ENCODE data around the gene APOA5.

DNA sequence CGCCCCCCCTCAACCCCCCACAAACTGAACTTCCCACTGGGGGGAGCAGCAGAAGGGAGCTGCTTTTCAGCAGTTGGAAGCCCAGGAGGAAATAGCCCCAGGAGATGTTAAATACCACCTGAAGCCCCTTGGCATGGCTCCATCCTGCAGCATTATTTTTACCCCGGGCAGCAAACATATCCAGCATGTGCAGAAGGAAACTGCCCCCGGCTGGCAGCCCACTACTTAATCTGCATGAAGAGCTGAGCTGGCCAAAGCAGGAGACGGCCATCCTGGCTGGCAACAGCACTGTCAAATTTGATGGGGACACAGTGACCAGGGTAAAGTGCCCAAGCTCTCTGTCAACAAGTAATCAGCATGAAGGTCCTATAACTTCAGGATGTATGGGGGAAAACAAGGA is 50.9 kb downstream of the APOA5 start:
- TF ChIP-seq, protein P1, sequence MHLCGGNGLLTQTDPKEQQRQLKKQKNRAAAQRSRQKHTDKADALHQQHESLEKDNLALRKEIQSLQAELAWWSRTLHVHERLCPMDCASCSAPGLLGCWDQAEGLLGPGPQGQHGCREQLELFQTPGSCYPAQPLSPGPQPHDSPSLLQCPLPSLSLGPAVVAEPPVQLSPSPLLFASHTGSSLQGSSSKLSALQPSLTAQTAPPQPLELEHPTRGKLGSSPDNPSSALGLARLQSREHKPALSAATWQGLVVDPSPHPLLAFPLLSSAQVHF (CRISPR knock-in tag; IDR thresholded peaks at IDR 0.05), result no peak
- no peak for TF ChIP-seq TAF1 (CRISPR knock-in tag; IDR thresholded peaks at IDR 0.05)
- TF ChIP-seq, protein P2, sequence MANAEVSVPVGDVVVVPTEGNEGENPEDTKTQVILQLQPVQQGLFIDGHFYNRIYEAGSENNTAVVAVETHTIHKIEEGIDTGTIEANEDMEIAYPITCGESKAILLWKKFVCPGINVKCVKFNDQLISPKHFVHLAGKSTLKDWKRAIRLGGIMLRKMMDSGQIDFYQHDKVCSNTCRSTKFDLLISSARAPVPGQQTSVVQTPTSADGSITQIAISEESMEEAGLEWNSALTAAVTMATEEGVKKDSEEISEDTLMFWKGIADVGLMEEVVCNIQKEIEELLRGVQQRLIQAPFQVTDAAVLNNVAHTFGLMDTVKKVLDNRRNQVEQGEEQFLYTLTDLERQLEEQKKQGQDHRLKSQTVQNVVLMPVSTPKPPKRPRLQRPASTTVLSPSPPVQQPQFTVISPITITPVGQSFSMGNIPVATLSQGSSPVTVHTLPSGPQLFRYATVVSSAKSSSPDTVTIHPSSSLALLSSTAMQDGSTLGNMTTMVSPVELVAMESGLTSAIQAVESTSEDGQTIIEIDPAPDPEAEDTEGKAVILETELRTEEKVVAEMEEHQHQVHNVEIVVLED (CRISPR knock-in tag; IDR thresholded peaks at IDR 0.05; ENCODE audit: borderline replicate concordance), result no peak
- TF ChIP-seq, protein P3, sequence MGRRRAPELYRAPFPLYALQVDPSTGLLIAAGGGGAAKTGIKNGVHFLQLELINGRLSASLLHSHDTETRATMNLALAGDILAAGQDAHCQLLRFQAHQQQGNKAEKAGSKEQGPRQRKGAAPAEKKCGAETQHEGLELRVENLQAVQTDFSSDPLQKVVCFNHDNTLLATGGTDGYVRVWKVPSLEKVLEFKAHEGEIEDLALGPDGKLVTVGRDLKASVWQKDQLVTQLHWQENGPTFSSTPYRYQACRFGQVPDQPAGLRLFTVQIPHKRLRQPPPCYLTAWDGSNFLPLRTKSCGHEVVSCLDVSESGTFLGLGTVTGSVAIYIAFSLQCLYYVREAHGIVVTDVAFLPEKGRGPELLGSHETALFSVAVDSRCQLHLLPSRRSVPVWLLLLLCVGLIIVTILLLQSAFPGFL (CRISPR knock-in tag; IDR thresholded peaks at IDR 0.05), result no peak
- no peak for TF ChIP-seq ZNF292 (CRISPR knock-in tag; IDR thresholded peaks at IDR 0.05; ENCODE audit: borderline replicate concordance, low read depth)
- TF ChIP-seq, protein P4, sequence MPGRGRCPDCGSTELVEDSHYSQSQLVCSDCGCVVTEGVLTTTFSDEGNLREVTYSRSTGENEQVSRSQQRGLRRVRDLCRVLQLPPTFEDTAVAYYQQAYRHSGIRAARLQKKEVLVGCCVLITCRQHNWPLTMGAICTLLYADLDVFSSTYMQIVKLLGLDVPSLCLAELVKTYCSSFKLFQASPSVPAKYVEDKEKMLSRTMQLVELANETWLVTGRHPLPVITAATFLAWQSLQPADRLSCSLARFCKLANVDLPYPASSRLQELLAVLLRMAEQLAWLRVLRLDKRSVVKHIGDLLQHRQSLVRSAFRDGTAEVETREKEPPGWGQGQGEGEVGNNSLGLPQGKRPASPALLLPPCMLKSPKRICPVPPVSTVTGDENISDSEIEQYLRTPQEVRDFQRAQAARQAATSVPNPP (CRISPR knock-in tag; IDR thresholded peaks at IDR 0.05), result no peak
- TF ChIP-seq SMAD3 (CRISPR knock-in tag; IDR thresholded peaks at IDR 0.05), result no peak
- TF ChIP-seq, protein P5, sequence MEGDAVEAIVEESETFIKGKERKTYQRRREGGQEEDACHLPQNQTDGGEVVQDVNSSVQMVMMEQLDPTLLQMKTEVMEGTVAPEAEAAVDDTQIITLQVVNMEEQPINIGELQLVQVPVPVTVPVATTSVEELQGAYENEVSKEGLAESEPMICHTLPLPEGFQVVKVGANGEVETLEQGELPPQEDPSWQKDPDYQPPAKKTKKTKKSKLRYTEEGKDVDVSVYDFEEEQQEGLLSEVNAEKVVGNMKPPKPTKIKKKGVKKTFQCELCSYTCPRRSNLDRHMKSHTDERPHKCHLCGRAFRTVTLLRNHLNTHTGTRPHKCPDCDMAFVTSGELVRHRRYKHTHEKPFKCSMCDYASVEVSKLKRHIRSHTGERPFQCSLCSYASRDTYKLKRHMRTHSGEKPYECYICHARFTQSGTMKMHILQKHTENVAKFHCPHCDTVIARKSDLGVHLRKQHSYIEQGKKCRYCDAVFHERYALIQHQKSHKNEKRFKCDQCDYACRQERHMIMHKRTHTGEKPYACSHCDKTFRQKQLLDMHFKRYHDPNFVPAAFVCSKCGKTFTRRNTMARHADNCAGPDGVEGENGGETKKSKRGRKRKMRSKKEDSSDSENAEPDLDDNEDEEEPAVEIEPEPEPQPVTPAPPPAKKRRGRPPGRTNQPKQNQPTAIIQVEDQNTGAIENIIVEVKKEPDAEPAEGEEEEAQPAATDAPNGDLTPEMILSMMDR (CRISPR knock-in tag; IDR thresholded peaks at IDR 0.05), result no peak
- TF ChIP-seq SOX5 (CRISPR knock-in tag; IDR thresholded peaks at IDR 0.05; ENCODE audit: borderline replicate concordance), result no peak
- TF ChIP-seq, protein P6, sequence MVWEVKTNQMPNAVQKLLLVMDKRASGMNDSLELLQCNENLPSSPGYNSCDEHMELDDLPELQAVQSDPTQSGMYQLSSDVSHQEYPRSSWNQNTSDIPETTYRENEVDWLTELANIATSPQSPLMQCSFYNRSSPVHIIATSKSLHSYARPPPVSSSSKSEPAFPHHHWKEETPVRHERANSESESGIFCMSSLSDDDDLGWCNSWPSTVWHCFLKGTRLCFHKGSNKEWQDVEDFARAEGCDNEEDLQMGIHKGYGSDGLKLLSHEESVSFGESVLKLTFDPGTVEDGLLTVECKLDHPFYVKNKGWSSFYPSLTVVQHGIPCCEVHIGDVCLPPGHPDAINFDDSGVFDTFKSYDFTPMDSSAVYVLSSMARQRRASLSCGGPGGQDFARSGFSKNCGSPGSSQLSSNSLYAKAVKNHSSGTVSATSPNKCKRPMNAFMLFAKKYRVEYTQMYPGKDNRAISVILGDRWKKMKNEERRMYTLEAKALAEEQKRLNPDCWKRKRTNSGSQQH (CRISPR knock-in tag; IDR thresholded peaks at IDR 0.05; ENCODE audit: low read depth), result no peak
- no peak for TF ChIP-seq IRF2 (CRISPR knock-in tag; IDR thresholded peaks at IDR 0.05)

Data from HepG2 (cell line).